ENCODE measurements around the gene ZNF26.

DNA sequence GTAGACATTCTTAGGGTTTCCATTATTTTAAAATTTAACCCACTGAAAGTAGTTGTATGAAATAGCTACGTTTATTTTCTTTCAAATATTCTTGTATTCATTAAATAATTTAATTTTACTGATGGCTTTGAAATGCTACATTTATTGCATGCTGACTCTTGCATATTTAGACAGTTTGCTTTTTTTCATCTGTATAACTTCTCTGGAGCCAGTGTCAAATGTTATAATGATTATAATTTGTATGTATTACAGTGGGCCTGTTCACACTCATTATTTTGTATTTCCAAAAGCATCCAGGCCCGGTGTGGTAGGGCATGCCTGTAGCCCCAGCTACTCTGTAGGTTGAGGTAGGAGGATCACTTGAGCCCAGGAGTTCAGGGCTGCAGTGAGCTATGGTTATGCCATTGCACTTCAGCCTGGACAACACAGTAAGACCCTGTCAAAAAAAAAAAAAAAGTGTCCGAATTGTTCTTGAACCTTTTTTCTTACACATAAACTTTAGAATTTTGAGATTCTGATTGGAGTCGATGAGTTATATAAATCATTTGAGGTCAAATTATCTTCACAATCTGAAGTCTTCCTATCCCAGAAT lies 52.0 kb downstream of the ZNF26 start:
- TF ChIP-seq, protein P1, sequence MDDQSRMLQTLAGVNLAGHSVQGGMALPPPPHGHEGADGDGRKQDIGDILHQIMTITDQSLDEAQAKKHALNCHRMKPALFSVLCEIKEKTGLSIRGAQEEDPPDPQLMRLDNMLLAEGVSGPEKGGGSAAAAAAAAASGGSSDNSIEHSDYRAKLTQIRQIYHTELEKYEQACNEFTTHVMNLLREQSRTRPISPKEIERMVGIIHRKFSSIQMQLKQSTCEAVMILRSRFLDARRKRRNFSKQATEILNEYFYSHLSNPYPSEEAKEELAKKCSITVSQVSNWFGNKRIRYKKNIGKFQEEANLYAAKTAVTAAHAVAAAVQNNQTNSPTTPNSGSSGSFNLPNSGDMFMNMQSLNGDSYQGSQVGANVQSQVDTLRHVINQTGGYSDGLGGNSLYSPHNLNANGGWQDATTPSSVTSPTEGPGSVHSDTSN (IDR thresholded peaks at IDR 0.05), result no peak
- TF ChIP-seq, protein P2, sequence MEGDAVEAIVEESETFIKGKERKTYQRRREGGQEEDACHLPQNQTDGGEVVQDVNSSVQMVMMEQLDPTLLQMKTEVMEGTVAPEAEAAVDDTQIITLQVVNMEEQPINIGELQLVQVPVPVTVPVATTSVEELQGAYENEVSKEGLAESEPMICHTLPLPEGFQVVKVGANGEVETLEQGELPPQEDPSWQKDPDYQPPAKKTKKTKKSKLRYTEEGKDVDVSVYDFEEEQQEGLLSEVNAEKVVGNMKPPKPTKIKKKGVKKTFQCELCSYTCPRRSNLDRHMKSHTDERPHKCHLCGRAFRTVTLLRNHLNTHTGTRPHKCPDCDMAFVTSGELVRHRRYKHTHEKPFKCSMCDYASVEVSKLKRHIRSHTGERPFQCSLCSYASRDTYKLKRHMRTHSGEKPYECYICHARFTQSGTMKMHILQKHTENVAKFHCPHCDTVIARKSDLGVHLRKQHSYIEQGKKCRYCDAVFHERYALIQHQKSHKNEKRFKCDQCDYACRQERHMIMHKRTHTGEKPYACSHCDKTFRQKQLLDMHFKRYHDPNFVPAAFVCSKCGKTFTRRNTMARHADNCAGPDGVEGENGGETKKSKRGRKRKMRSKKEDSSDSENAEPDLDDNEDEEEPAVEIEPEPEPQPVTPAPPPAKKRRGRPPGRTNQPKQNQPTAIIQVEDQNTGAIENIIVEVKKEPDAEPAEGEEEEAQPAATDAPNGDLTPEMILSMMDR (IDR thresholded peaks at IDR 0.05), result no peak
- TF ChIP-seq TCF12 (IDR thresholded peaks at IDR 0.05) (no peak), SMC3 (IDR thresholded peaks at IDR 0.05; ENCODE audit: low read depth, low read length) (no peak), RFX5 (IDR thresholded peaks at IDR 0.05; ENCODE audit: low read length) (no peak), RAD21 (IDR thresholded peaks at IDR 0.05; ENCODE audit: low read length) (no peak), YY1 (IDR thresholded peaks at IDR 0.05; ENCODE audit: low read depth) (no peak), POLR2AphosphoS5 (IDR thresholded peaks at IDR 0.05; ENCODE audit: low read depth, low read length) (no peak), RXRA (IDR thresholded peaks at IDR 0.05; ENCODE audit: borderline replicate concordance, low read depth) (no peak), TAF1 (IDR thresholded peaks at IDR 0.05; ENCODE audit: borderline replicate concordance, low read depth, low read length) (no peak), EP300 (IDR thresholded peaks at IDR 0.05; ENCODE audit: borderline replicate concordance in 1 of 2, low read depth in 1 of 2, low read length in 1 of 2) (no peak), NRF1 (IDR thresholded peaks at IDR 0.05; ENCODE audit: low read depth, low read length) (no peak), JUND (IDR thresholded peaks at IDR 0.05) (no peak)
- TF ChIP-seq, protein P3, sequence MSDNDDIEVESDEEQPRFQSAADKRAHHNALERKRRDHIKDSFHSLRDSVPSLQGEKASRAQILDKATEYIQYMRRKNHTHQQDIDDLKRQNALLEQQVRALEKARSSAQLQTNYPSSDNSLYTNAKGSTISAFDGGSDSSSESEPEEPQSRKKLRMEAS (IDR thresholded peaks at IDR 0.05; ENCODE audit: low read depth), result no peak

Data from SK-N-SH (cell line).